Neural cell (in vitro differentiated cells): ENCODE data around the gene KBTBD8. TPM values are rescaled to one million over a fixed set of nuclear protein-coding genes. Genes with fewer than 3 reads are reported as not detected.

Source experiments
- H2AFZ ChIP-seq: fragments of 200-600, 300-800 bp; sonication (generic), shearing (Covaris generic); 2 replicates; pipeline ENCODE4 v1.6.0; 2014; ENCODE audit warnings: low read depth, mild to moderate bottlenecking, antibody characterized with exemption, low read length, moderate library complexity
- H3F3A ChIP-seq: fragments of 200-600 bp; shearing (Covaris generic); 2 replicates; pipeline ENCODE4 v1.6.1; 2016; ENCODE audit warnings: mild to moderate bottlenecking, moderate library complexity, mixed read lengths, antibody characterized with exemption, low read length; ENCODE audit not compliant: insufficient read depth, poor library complexity, severe bottlenecking
- H3K27ac ChIP-seq: fragments of 200-600, 300-800 bp; sonication (generic), shearing (Covaris generic); 2 replicates; pipeline ENCODE4 v1.5.1; 2014; ENCODE audit warnings: mild to moderate bottlenecking, low read length, moderate library complexity
- H3K27me3 ChIP-seq: fragments of 300-800, 200-600 bp; sonication (generic), shearing (Covaris generic); 2 replicates; pipeline ENCODE4 v1.6.0; 2014; ENCODE audit warnings: mild to moderate bottlenecking, low read depth, low read length, moderate library complexity; ENCODE audit not compliant: insufficient read depth
- H3K36me3 ChIP-seq: fragments of 300-800, 200-600 bp; sonication (generic), shearing (Covaris generic); 2 replicates; pipeline ENCODE4 v1.5.1; 2014; ENCODE audit warnings: mild to moderate bottlenecking, antibody characterized with exemption, low read length, moderate library complexity; ENCODE audit not compliant: insufficient read depth
- H3K4me2 ChIP-seq: fragments of 300-800, 200-600 bp; sonication (generic), shearing (Covaris generic); 2 replicates; pipeline ENCODE4 v1.6.0; 2014; ENCODE audit warnings: mild to moderate bottlenecking, low read length
- H3K4me3 ChIP-seq: fragments of 300-800, 200-600 bp; sonication (generic), shearing (Covaris generic); 2 replicates; pipeline ENCODE4 v1.5.1; 2014; ENCODE audit warnings: mild to moderate bottlenecking, low read length, moderate library complexity
- H3K79me2 ChIP-seq: fragments of 200-600 bp; shearing (Covaris generic); replicated peaks from 2 replicates; pipeline ENCODE4 v1.6.0; 2014; ENCODE audit warnings: mild to moderate bottlenecking, low read length, moderate library complexity; ENCODE audit not compliant: insufficient read depth
- H3K9ac ChIP-seq: fragments of 300-800, 200-600 bp; sonication (generic), shearing (Covaris generic); 2 replicates; pipeline ENCODE4 v1.6.1; 2016; ENCODE audit warnings: mild to moderate bottlenecking, low read length, mixed read lengths
- H3K9me2 ChIP-seq: fragments of 200-600 bp; shearing (Covaris generic); 2 replicates; pipeline ENCODE4 v1.6.1; 2016; ENCODE audit warnings: mild to moderate bottlenecking, low read length, mixed read lengths; ENCODE audit not compliant: insufficient read depth
- H3K9me3 ChIP-seq: fragments of 200-600, 300-800 bp; sonication (generic), shearing (Covaris generic); 2 replicates; pipeline ENCODE4 v1.6.1; 2016; ENCODE audit warnings: mild to moderate bottlenecking, mixed run types, low read length, moderate library complexity, mixed read lengths
- H4K20me1 ChIP-seq: fragments of 200-600 bp; shearing (Covaris generic); 2 replicates; pipeline ENCODE4 v1.6.1; 2016; ENCODE audit warnings: mild to moderate bottlenecking, mixed run types; ENCODE audit not compliant: insufficient read depth
- CTCF ChIP-seq: fragments of 450-650 bp; IDR thresholded peaks from 2 replicates; pipeline ENCODE4 v1.5.1; 2014; ENCODE audit warnings: antibody characterized with exemption, mild to moderate bottlenecking, moderate library complexity; ENCODE audit not compliant: poor library complexity, severe bottlenecking
- EP300 ChIP-seq: fragments of 450-650 bp; conservative IDR thresholded peaks from 2 replicates; pipeline ENCODE4 v1.6.1; 2014; ENCODE audit warnings: antibody characterized with exemption, mild to moderate bottlenecking, moderate library complexity; ENCODE audit not compliant: poor library complexity, severe bottlenecking
- EZH2 ChIP-seq: fragments of 200-600, 300-800 bp; shearing (Covaris generic), sonication (generic); IDR thresholded peaks from 2 replicates; pipeline ENCODE4 v1.6.1; 2014; ENCODE audit warnings: antibody characterized with exemption, low read length, borderline replicate concordance, mild to moderate bottlenecking; ENCODE audit not compliant: insufficient read depth, poor library complexity, severe bottlenecking
- MXI1 ChIP-seq: fragments of 450-650 bp; conservative IDR thresholded peaks from 2 replicates; pipeline ENCODE4 v1.6.1; 2014; ENCODE audit warnings: antibody characterized with exemption, mild to moderate bottlenecking; ENCODE audit not compliant: poor library complexity, severe bottlenecking
- POLR2AphosphoS5 ChIP-seq: IDR thresholded peaks from 2 replicates; pipeline ENCODE4 v1.6.1; 2012
- RAD21 ChIP-seq: fragments of 450-650 bp; conservative IDR thresholded peaks from 2 replicates; pipeline ENCODE4 v1.6.1; 2014; ENCODE audit warnings: antibody characterized with exemption, mild to moderate bottlenecking, moderate library complexity
- REST ChIP-seq: IDR thresholded peaks from 2 replicates; pipeline ENCODE4 v1.6.1; 2012; ENCODE audit warnings: borderline replicate concordance
- SMC3 ChIP-seq: fragments of 450-650 bp; conservative IDR thresholded peaks from 2 replicates; pipeline ENCODE4 v1.6.1; 2014; ENCODE audit warnings: antibody characterized with exemption, mild to moderate bottlenecking, moderate library complexity; ENCODE audit not compliant: poor library complexity
- TAF1 ChIP-seq: IDR thresholded peaks from 2 replicates; pipeline ENCODE4 v1.6.1; 2012; ENCODE audit warnings: low read depth
- polyA plus RNA-seq: library from polyadenylated mRNA; depleted of rRNA; stranded (reverse); fragments of >200 nt; gene quantifications from 2 replicates; pipeline ENCODE4 v1.2.3, GENCODE V29; 2014

Gene KBTBD8
- polyA plus RNA-seq, 1 donor from 2014 or later = 4.7 TPM

- Histone ChIP-seq H3F3A (no peaks in the 10 kb centered on the region), H3K27me3 (no peaks in the 10 kb centered on the region), H3K79me2 (no peaks in the 10 kb centered on the region), H3K9me2 (no peaks in the 10 kb centered on the region), H3K4me2 (no peak overlapping the region), H3K27ac (no peak overlapping the region), H3K9ac (no peak overlapping the region), H4K20me1 (no peaks in the 10 kb centered on the region), H3K4me3 (no peak overlapping the region), H3K9me3 (no peaks in the 10 kb centered on the region), H3K36me3 (no peaks in the 10 kb centered on the region), H2AFZ (no peak overlapping the region)
- no peak for TF ChIP-seq POLR2AphosphoS5
- TF ChIP-seq CTCF = no peak
- no peak for TF ChIP-seq TAF1
- TF ChIP-seq EP300 = no peak
- TF ChIP-seq REST = no peak
- no peak for TF ChIP-seq RAD21
- TF ChIP-seq SMC3 = no peak
- no peak for TF ChIP-seq EZH2
- TF ChIP-seq MXI1 = no peak
Observed at GRCh38 chr3:66958067-66958466, 40.0 kb upstream of the KBTBD8 start.

GRCh38 chr3:66962664-66963063, 35.4 kb upstream of the KBTBD8 start:
- Histone ChIP-seq H3K4me3 (no peak overlapping the region), H3K27me3 (no peaks in the 10 kb centered on the region), H3K36me3 (no peaks in the 10 kb centered on the region), H3K9ac (no peak overlapping the region), H2AFZ (no peak overlapping the region), H3K9me2 (no peaks in the 10 kb centered on the region), H3K4me2 (no peak overlapping the region), H3K9me3 (no peaks in the 10 kb centered on the region), H3K79me2 (no peaks in the 10 kb centered on the region), H4K20me1 (no peaks in the 10 kb centered on the region), H3K27ac (no peak overlapping the region), H3F3A (no peaks in the 10 kb centered on the region)
- TF ChIP-seq MXI1 (no peak), EZH2 (no peak), EP300 (no peak), CTCF (no peak), REST (no peak), POLR2AphosphoS5 (no peak), SMC3 (no peak), RAD21 (no peak), TAF1 (no peak)
